Cardiac muscle cell (in vitro differentiated cells and primary cell): Measurements from ENCODE around the gene PHF14. TPM values are rescaled to one million over a fixed set of nuclear protein-coding genes. Genes with fewer than 3 reads are reported as not detected.

Source experiments
- DNase-seq, 2 donors: peaks; one replicate each; pipeline versions ENCODE4 v3.0.0 to v3.0.0-alpha.2; 2010 to 2017; ENCODE audit warnings: low read depth in 1 of 2, low spot score in 1 of 2
- H3K27ac ChIP-seq: fragments of 200-600 bp; sonication (generic); 2 replicates; pipeline ENCODE4 v1.5.1; 2016
- H3K27me3 ChIP-seq: fragments of 200-600 bp; sonication (generic); 2 replicates; pipeline ENCODE4 v1.6.0; 2016; ENCODE audit warnings: control low read depth
- H3K36me3 ChIP-seq: fragments of 200-600 bp; sonication (generic); 2 replicates; pipeline ENCODE4 v1.5.1; 2016; ENCODE audit warnings: control low read depth
- H3K4me1 ChIP-seq: fragments of 200-600 bp; sonication (generic); 2 replicates; pipeline ENCODE4 v1.8.1; 2017; ENCODE audit warnings: low read depth, mild to moderate bottlenecking, mixed run types
- H3K4me3 ChIP-seq: fragments of 200-600 bp; sonication (generic); 2 replicates; pipeline ENCODE4 v1.5.1; 2016; ENCODE audit warnings: mild to moderate bottlenecking
- H3K9me3 ChIP-seq: fragments of 200-600 bp; sonication (generic); 2 replicates; pipeline ENCODE4 v1.5.1; 2017; ENCODE audit warnings: low read depth, mild to moderate bottlenecking, control low read depth
- CTCF ChIP-seq: IDR thresholded peaks from 2 replicates; pipeline ENCODE4 v1.5.1; 2012; ENCODE audit warnings: low read depth, mild to moderate bottlenecking, low read length
- polyA plus RNA-seq: library from polyadenylated mRNA; unstranded; fragments of >200 nt; fragmentation: Nextera tagmentation; extraction: Ambion mirVana; gene quantifications from 2 replicates; pipeline ENCODE4 v1.2.1, GENCODE V29; 2016
- total RNA-seq: library from RNA; depleted of rRNA; stranded (reverse); fragments of >200 nt; gene quantifications from 2 replicates; pipeline ENCODE4 v1.2.3, GENCODE V29; 2016

The PHF14 gene
- total and polyA plus RNA-seq, 2 experiments from 2014 or later = 28.6 to 31.2 TPM

GRCh38 chr7:11127114-11127785 lies 153.6 kb downstream of the PHF14 start:
- Histone ChIP-seq H3K4me3 (no peak overlapping the region), H3K27me3 (no peaks in the 10 kb centered on the region), H3K9me3 (no peaks in the 10 kb centered on the region), H3K36me3 (no peaks in the 10 kb centered on the region), H3K27ac (no peak overlapping the region), H3K4me1 (peaks cover 15% of the 10 kb centered on the region)
- no peak for DNase-seq
- no peak for TF ChIP-seq CTCF

GRCh38 chr7:11127988-11128387 lies 154.3 kb downstream of the PHF14 start:
- no peak overlapping the region for H3K27ac ChIP-seq
- no peaks in the 10 kb centered on the region for H3K9me3 ChIP-seq
- DNase-seq = no peak
- no peak overlapping the region for H3K4me3 ChIP-seq
- H3K4me1 ChIP-seq = peaks cover 15% of the 10 kb centered on the region
- TF ChIP-seq CTCF = no peak
- no peaks in the 10 kb centered on the region for H3K27me3 ChIP-seq
- H3K36me3 ChIP-seq = no peaks in the 10 kb centered on the region

GRCh38 chr7:11128498-11128897 lies 154.8 kb downstream of the PHF14 start:
- no peak for DNase-seq

GRCh38 chr7:11130012-11130411 lies 156.3 kb downstream of the PHF14 start:
- Histone ChIP-seq H3K9me3 (no peaks in the 10 kb centered on the region), H3K4me3 (no peak overlapping the region), H3K27me3 (no peaks in the 10 kb centered on the region), H3K36me3 (no peaks in the 10 kb centered on the region), H3K27ac (no peak overlapping the region), H3K4me1 (peaks cover 15% of the 10 kb centered on the region)
- peak in 1 of 2 donors; percentile 73 for DNase-seq
- no peak for TF ChIP-seq CTCF

More at GRCh38 chr7:11128498-11128897, 154.8 kb downstream of the PHF14 start:
- no peak overlapping the region for H3K27ac ChIP-seq
- no peak overlapping the region for H3K4me3 ChIP-seq
- no peaks in the 10 kb centered on the region for H3K36me3 ChIP-seq
- H3K27me3 ChIP-seq = no peaks in the 10 kb centered on the region
- no peak for TF ChIP-seq CTCF
- peaks cover 15% of the 10 kb centered on the region for H3K4me1 ChIP-seq
- no peaks in the 10 kb centered on the region for H3K9me3 ChIP-seq

- H3K4me3 ChIP-seq = no peak overlapping the region
- DNase-seq = no peak
Observed at GRCh38 chr7:11130601-11131000, 156.9 kb downstream of the PHF14 start.

More at GRCh38 chr7:11130601-11131000, 156.9 kb downstream of the PHF14 start:
- no peak overlapping the region for H3K27ac ChIP-seq
- H3K4me1 ChIP-seq = peaks cover 15% of the 10 kb centered on the region
- no peaks in the 10 kb centered on the region for H3K27me3 ChIP-seq
- H3K36me3 ChIP-seq = no peaks in the 10 kb centered on the region
- TF ChIP-seq CTCF = no peak
- H3K9me3 ChIP-seq = no peaks in the 10 kb centered on the region
